Left lung (tissue), 14 donors: Measurements from ENCODE around the gene PABPN1. TPM values are rescaled to one million over a fixed set of nuclear protein-coding genes. Genes with fewer than 3 reads are reported as not detected.
"Not testable (repeated sequence)": the region's sequence is repeated elsewhere in the genome, so short reads cannot be mapped to it uniquely, and the experiment has no call there.

Source experiments
- ATAC-seq: fragments of 200-7000 bp; cut with Tn5 transposase; one replicate; pipeline ENCODE4 v1.9.1; 2020; ENCODE audit warnings: moderate library complexity
- DNase-seq, 4 donors: peaks; one replicate each; pipeline ENCODE4 v3.0.0-alpha.2; 2013 to 2020
- H3K27ac ChIP-seq, 2 donors: fragments of 200-600 bp; sonication (generic) in 1 of 2; one replicate each; pipeline versions ENCODE4 v1.5.0 to v1.8.0; 2020 to 2021
- H3K27me3 ChIP-seq, 2 donors: fragments of 200-600 bp; sonication (generic) in 1 of 2; one replicate each; pipeline versions ENCODE4 v1.5.0 to v1.8.0; 2020 to 2021
- H3K36me3 ChIP-seq, 2 donors: fragments of 200-600 bp; sonication (generic) in 1 of 2; one replicate each; pipeline versions ENCODE4 v1.5.0 to v1.8.0; 2020 to 2021
- H3K4me1 ChIP-seq, 2 donors: fragments of 200-600 bp; one replicate each; pipeline ENCODE4 v1.8.0; 2021
- H3K4me3 ChIP-seq, 2 donors: fragments of 200-600 bp; sonication (generic) in 1 of 2; one replicate each; pipeline versions ENCODE4 v1.5.0 to v1.8.0; 2020 to 2021; ENCODE audit warnings: mild to moderate bottlenecking in 1 of 2
- H3K9me3 ChIP-seq, 2 donors: fragments of 200-600 bp; sonication (generic) in 1 of 2; one replicate each; pipeline versions ENCODE4 v1.5.0 to v1.8.0; 2020 to 2021
- CTCF ChIP-seq, 2 donors: fragments of 200-600 bp; sonication (generic) in 1 of 2; IDR thresholded peaks; one replicate each; pipeline versions ENCODE4 v1.5.0 to v1.8.0; 2021; ENCODE audit warnings: antibody characterized with exemption in 2 of 2
- intact Hi-C, 2 donors: fragments of 100-400 bp; cut with DNase I; formaldehyde crosslinking; loops; one replicate each; pipeline versions ENCODE4 v1.11.2 to v1.14.2; 2022
- long read RNA-seq, 12 donors: library from polyadenylated mRNA in 2 of 12; unstranded in 2 of 12; transcript quantifications; one replicate each; pipeline ENCODE4 v2.0.0 and lab custom pipeline, GENCODE V29; 2019 to 2026
- polyA plus RNA-seq, 6 donors: library from polyadenylated mRNA; unstranded; fragments of 120-200 nt; gene quantifications; one replicate each; pipeline ENCODE4 v1.2.1, GENCODE V29; 2013; ENCODE audit not compliant: insufficient read length in 6 of 6
- total RNA-seq, 2 donors: library from RNA; stranded (reverse); fragmentation: NEBNext Ultra II Directional; extraction: Animal tissue kit (Norgen Biotek cat#: 25700); gene quantifications; one replicate each; pipeline ENCODE4 v1.2.1, GENCODE V29; 2021
- donor health status: DM: no; HTN: yes; CAD: no.
- donor health status: DM: no; HTN: no; CAD: no.

The PABPN1 gene
- total RNA-seq (100 to 1,000 TPM; 119 to 138 TPM), polyA plus RNA-seq (100 to 1,000 TPM; 187 to 256 (median 214) TPM)
- long read RNA-seq, donor 1, transcript PABPN1-201 (7 exons, 2,001 nt) = major isoform, 48 of 143 reads
- long read RNA-seq, donor 1, transcript PABPN1-202 (6 exons, 2,768 nt) = minor isoform, 35 of 143 reads
- long read RNA-seq, donor 1, transcript PABPN1-207 (6 exons, 1,220 nt) = minor isoform, 6 of 143 reads
- long read RNA-seq, donor 1, transcript PABPN1-203 (3 exons, 817 nt) = minor isoform, 5 of 143 reads
- long read RNA-seq, donor 1, partial matches to known transcripts = 45 of 143 reads
- long read RNA-seq, donor 1, other reads (novel, unspliced or antisense) = 0 of 143 reads
- long read RNA-seq, donor 2, transcript PABPN1-207 (6 exons, 1,220 nt) = minor isoform, 9 of 149 reads
- long read RNA-seq, donor 2, transcript PABPN1-201 (7 exons, 2,001 nt) = major isoform, 54 of 149 reads
- long read RNA-seq, donor 2, transcript PABPN1-202 (6 exons, 2,768 nt) = minor isoform, 21 of 149 reads
- long read RNA-seq, donor 2, transcript PABPN1-203 (3 exons, 817 nt) = minor isoform, 6 of 149 reads
- long read RNA-seq, donor 2, partial matches to known transcripts = 53 of 149 reads
- long read RNA-seq, donor 2, other reads (novel, unspliced or antisense) = 0 of 149 reads
- long read RNA-seq, donor 3, transcript PABPN1-202 (6 exons, 2,768 nt) = minor isoform, 34 of 101 reads
- long read RNA-seq, donor 3, transcript PABPN1-201 (7 exons, 2,001 nt) = major isoform, 36 of 101 reads
- long read RNA-seq, donor 3, partial matches to known transcripts = 26 of 101 reads
- long read RNA-seq, donor 3, other reads (novel, unspliced or antisense) = 0 of 101 reads
- long read RNA-seq, donor 4, transcript PABPN1-201 (7 exons, 2,001 nt) = major isoform, 7 of 21 reads
- long read RNA-seq, donor 4, transcript PABPN1-207 (6 exons, 1,220 nt) = minor isoform, 6 of 21 reads
- long read RNA-seq, donor 4, partial matches to known transcripts = 0 of 21 reads
- long read RNA-seq, donor 4, other reads (novel, unspliced or antisense) = 7 of 21 reads
- long read RNA-seq, donor 5, transcript PABPN1-202 (6 exons, 2,768 nt) = minor isoform, 14 of 88 reads
- long read RNA-seq, donor 5, transcript PABPN1-203 (3 exons, 817 nt) = minor isoform, 7 of 88 reads
- long read RNA-seq, donor 5, transcript PABPN1-207 (6 exons, 1,220 nt) = minor isoform, 6 of 88 reads
- long read RNA-seq, donor 5, transcript PABPN1-201 (7 exons, 2,001 nt) = major isoform, 36 of 88 reads
- long read RNA-seq, donor 5, partial matches to known transcripts = 18 of 88 reads
- long read RNA-seq, donor 5, other reads (novel, unspliced or antisense) = 5 of 88 reads
- long read RNA-seq, donor 6, transcript PABPN1-201 (7 exons, 2,001 nt) = major isoform, 45 of 84 reads
- long read RNA-seq, donor 6, transcript PABPN1-203 (3 exons, 817 nt) = minor isoform, 5 of 84 reads
- long read RNA-seq, donor 6, transcript PABPN1-202 (6 exons, 2,768 nt) = minor isoform, 22 of 84 reads
- long read RNA-seq, donor 6, partial matches to known transcripts = 9 of 84 reads
- long read RNA-seq, donor 6, other reads (novel, unspliced or antisense) = 0 of 84 reads
- long read RNA-seq, donor 7, transcript PABPN1-201 (7 exons, 2,001 nt) = major isoform, 52 of 106 reads
- long read RNA-seq, donor 7, transcript PABPN1-202 (6 exons, 2,768 nt) = minor isoform, 40 of 106 reads
- long read RNA-seq, donor 7, partial matches to known transcripts = 9 of 106 reads
- long read RNA-seq, donor 7, other reads (novel, unspliced or antisense) = 0 of 106 reads
- long read RNA-seq, donor 8, transcript PABPN1-201 (7 exons, 2,001 nt) = major isoform, 60 of 98 reads
- long read RNA-seq, donor 8, transcript PABPN1-202 (6 exons, 2,768 nt) = minor isoform, 19 of 98 reads
- long read RNA-seq, donor 8, partial matches to known transcripts = 9 of 98 reads
- long read RNA-seq, donor 8, other reads (novel, unspliced or antisense) = 0 of 98 reads
- long read RNA-seq, donor 9, partial matches to known transcripts = 0 of 1 reads
- long read RNA-seq, donor 9, other reads (novel, unspliced or antisense) = 0 of 1 reads
- long read RNA-seq, donor 10, transcript PABPN1-201 (7 exons, 2,001 nt) = major isoform, 5 of 11 reads
- long read RNA-seq, donor 10, partial matches to known transcripts = 0 of 11 reads
- long read RNA-seq, donor 10, other reads (novel, unspliced or antisense) = 2 of 11 reads
- long read RNA-seq, donor 11, transcript PABPN1-207 (6 exons, 1,220 nt) = minor isoform, 7 of 131 reads
- long read RNA-seq, donor 11, transcript PABPN1-202 (6 exons, 2,768 nt) = minor isoform, 34 of 131 reads
- long read RNA-seq, donor 11, transcript PABPN1-208 (5 exons, 778 nt) = minor isoform, 5 of 131 reads
- long read RNA-seq, donor 11, transcript PABPN1-201 (7 exons, 2,001 nt) = major isoform, 54 of 131 reads
- long read RNA-seq, donor 11, partial matches to known transcripts = 28 of 131 reads
- long read RNA-seq, donor 11, other reads (novel, unspliced or antisense) = 0 of 131 reads
- long read RNA-seq, donor 12, transcript PABPN1-207 (6 exons, 1,220 nt) = minor isoform, 6 of 108 reads
- long read RNA-seq, donor 12, transcript PABPN1-201 (7 exons, 2,001 nt) = major isoform, 59 of 108 reads
- long read RNA-seq, donor 12, transcript PABPN1-202 (6 exons, 2,768 nt) = minor isoform, 15 of 108 reads
- long read RNA-seq, donor 12, partial matches to known transcripts = 25 of 108 reads
- long read RNA-seq, donor 12, other reads (novel, unspliced or antisense) = 0 of 108 reads

DNA sequence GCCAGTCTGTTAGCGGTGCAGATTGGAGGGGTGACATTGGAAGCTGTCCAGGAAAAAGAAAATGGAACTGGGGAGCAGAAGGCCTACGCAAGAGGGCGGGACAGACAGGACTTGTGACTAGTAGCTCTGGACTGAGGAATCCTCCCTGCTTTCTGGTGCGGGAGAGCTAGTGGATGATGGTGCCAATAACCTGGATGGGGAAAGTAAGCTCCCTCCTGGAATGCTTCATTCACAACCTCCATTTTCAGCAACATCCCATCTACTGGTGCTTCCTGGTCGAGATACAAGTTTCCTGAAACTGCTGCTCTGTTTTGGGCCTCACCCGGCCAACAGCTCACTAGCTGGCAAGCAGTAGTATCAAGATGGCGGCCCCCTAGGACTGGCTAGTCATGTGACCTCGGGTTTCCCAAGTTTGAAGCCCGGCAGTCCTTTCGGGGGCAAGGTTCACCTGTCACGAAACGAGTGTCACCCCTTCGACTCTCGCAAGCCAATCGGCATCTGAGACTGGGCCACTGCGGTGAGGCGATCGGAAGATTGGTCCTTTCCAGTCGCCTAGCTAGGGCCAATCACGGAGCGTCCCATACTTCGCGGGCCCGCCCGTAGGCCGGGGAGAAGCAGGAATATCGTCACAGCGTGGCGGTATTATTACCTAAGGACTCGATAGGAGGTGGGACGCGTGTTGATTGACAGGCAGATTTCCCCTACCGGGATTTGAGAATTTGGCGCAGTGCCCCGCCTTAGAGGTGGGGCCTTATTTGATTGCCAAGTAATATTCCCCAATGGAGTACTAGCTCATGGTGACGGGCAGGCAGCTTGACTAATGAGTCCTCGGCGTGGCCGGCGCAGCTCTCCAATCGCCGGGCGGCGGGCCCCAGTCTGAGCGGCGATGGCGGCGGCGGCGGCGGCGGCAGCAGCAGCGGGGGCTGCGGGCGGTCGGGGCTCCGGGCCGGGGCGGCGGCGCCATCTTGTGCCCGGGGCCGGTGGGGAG, at the start of gene PABPN1:
Gene PABPN1, plus strand, starts transcription at position 874 of the 988 bp plus-strand sequence. Its CDS starts 13 bp downstream, at position 887.
- DNase-seq (peak; percentile 95 to 100 (median 100)), ATAC-seq (peak; percentile 94)
- Histone ChIP-seq H3K4me3 (peak within 1 kb of the TSS; percentile 79 to 90), H3K9me3 (no peaks in the 10 kb centered on the region), H3K27ac (peak within 1 kb of the TSS; percentile 97), H3K4me1 (peaks cover 13 to 23% of the 10 kb centered on the region in 2 donors), H3K36me3 (peaks cover 0 to 40% of the 10 kb centered on the region in 2 donors), H3K27me3 (no peaks in the 10 kb centered on the region)
- no peak for TF ChIP-seq CTCF (IDR thresholded peaks at IDR 0.05)
- intact Hi-C loops = loop anchor here in 1 of 2 donors (10.0 kb wide), 1 partner anchor 54 kb away; the partner anchor contains the start of genes CMTM5 and IL25

DNA sequence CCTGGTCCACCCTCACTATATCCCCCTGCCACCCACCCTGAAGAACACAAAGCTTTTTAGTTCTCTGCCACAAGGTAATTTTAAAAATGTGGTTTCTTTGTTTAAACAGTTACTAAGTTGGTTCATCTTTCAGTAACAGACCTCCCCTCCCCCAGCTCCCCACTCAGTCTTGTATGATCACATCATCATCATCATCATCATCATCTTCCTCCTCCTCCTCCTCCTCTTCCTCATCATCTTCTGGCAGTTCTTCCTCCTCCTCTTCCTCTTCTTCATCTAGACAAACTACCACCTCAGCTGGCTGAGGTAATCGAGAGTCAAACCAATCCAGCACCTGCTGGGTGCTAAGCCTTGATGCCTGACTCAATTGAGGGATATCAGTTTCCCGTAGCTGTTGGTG, 45.8 kb upstream of the PABPN1 start:
- intact Hi-C loops = no loop called here
- no peak for TF ChIP-seq CTCF (IDR thresholded peaks at IDR 0.05)
- ATAC-seq = no peak

DNA sequence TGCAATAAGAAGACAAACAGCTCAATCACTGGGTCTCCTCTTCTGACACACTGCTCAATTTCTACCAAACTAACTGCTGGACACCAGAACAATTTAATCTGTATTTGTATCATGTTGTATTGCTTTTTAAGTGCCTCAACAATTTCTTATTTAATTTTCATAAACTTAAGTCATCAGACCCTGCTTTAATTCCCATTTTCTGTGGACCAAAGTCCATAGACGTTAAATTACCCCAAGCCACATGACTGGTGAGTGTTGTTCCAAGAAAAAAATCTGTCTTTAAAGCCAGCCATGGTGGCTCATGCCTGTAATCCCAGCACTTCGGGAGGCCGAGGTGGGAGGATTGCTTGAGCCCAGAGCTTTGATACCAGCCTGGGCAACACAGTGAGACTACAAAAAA, 44.1 kb upstream of the PABPN1 start:
- intact Hi-C loops = no loop called here
- Histone ChIP-seq H3K27ac (no peak overlapping the region), H3K4me1 (no peaks in the 10 kb centered on the region), H3K4me3 (no peak overlapping the region), H3K9me3 (no peaks in the 10 kb centered on the region), H3K27me3 (no peaks in the 10 kb centered on the region), H3K36me3 (peaks cover 0 to 27% of the 10 kb centered on the region in 2 donors)
- TF ChIP-seq CTCF (IDR thresholded peaks at IDR 0.05) = no peak
- DNase-seq (no peak), ATAC-seq (no peak)

More for the DNA sequence above, 45.8 kb upstream of the PABPN1 start:
- H3K27me3 ChIP-seq = no peaks in the 10 kb centered on the region
- H3K4me3 ChIP-seq = no peak overlapping the region
- no peaks in the 10 kb centered on the region for H3K4me1 ChIP-seq
- no peak overlapping the region for H3K27ac ChIP-seq
- H3K9me3 ChIP-seq = no peaks in the 10 kb centered on the region
- DNase-seq = no peak
- H3K36me3 ChIP-seq = peaks cover 0 to 22% of the 10 kb centered on the region in 2 donors

- H3K27ac ChIP-seq, ATAC-seq, H3K4me3 ChIP-seq, H3K27me3 ChIP-seq, H3K4me1 ChIP-seq, intact Hi-C loops, H3K9me3 ChIP-seq, DNase-seq: not testable (repeated sequence)
- peaks cover 0 to 31% of the 10 kb centered on the region in 2 donors for H3K36me3 ChIP-seq
Observed at GRCh38 chr14:23277928-23278327, 43.3 kb upstream of the PABPN1 start.
